Activated T-cell treated with anti-CD3 and anti-CD28 coated beads, Interleukin-2, amount 50 U/mL, for 4 hours (primary cell): ENCODE measurements around the gene ASCL4. TPM values are rescaled to one million over a fixed set of nuclear protein-coding genes. Genes with fewer than 3 reads are reported as not detected.

Experiments
- ATAC-seq, 2 donors: fragments of 200-7000 bp; cut with Tn5 transposase; one replicate each; pipeline ENCODE4 v1.10.0; 2021
- DNase-seq: peaks from one replicate; pipeline ENCODE4 v3.0.0-alpha.2; 2020
- H3K27me3 Mint-ChIP-seq: one replicate; pipeline ENCODE4 v1.8.0; 2021; ENCODE audit warnings: low read depth, mixed read lengths
- H3K36me3 Mint-ChIP-seq: one replicate; pipeline ENCODE4 v1.8.0; 2022; ENCODE audit warnings: mixed read lengths; ENCODE audit not compliant: insufficient read depth
- H3K4me1 Mint-ChIP-seq: one replicate; pipeline ENCODE4 v1.8.0; 2021; ENCODE audit warnings: low read depth, mixed read lengths
- H3K4me3 Mint-ChIP-seq: one replicate; pipeline ENCODE4 v1.8.0; 2021; ENCODE audit warnings: mild to moderate bottlenecking, moderate library complexity, mixed read lengths
- H3K9me3 Mint-ChIP-seq: one replicate; pipeline ENCODE4 v1.8.0; 2021; ENCODE audit warnings: mixed read lengths
- total RNA-seq, 3 donors: library from RNA; stranded (reverse); gene quantifications; one replicate each; pipeline ENCODE4 v1.2.1, GENCODE V29; 2021

Gene ASCL4
- total RNA-seq, 3 donors from 2014 or later, result not detected

DNA sequence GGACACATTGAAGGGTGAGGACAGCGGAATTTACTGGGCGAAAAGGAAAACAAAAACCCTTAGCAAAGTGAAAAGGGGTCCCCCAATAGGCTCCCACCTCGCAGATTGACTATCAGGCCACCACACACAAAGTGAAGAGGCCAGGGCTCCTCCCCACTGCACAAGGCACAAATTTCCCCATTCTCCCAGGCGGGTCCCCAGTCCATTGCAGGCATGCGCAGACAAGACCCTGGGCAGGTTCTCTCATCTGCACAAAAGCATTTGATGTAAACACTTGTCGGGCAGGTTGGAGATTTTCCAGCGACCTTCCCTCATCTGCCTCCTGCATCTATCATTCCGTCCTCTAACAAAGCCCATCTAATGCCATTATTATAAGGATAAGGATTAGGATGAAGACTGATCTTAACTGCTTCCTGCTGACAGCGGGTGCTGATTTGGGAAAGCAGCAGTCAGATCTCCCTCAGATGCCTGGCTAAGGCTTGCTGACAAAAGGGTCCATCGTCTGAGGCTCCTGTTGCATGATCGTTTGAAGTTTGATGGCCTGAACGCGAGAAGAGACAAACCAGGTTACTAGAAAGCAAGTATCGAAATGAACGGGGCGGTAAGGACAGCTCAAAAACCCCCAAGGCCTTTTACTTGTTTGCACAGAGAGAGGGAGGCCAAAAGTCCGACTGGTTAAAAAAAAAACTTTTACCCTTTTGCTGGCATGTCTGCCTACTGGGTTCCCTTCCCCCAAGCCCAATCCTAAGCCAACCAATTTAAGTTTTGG, 14.4 kb downstream of the ASCL4 start:
- Mint-ChIP-seq H3K4me3 (no peak overlapping the region), H3K27me3 (peaks cover 3% of the 10 kb centered on the region), H3K36me3 (no peaks in the 10 kb centered on the region), H3K9me3 (no peaks in the 10 kb centered on the region), H3K4me1 (no peaks in the 10 kb centered on the region)
- no peak for ATAC-seq
- no peak for DNase-seq

DNA sequence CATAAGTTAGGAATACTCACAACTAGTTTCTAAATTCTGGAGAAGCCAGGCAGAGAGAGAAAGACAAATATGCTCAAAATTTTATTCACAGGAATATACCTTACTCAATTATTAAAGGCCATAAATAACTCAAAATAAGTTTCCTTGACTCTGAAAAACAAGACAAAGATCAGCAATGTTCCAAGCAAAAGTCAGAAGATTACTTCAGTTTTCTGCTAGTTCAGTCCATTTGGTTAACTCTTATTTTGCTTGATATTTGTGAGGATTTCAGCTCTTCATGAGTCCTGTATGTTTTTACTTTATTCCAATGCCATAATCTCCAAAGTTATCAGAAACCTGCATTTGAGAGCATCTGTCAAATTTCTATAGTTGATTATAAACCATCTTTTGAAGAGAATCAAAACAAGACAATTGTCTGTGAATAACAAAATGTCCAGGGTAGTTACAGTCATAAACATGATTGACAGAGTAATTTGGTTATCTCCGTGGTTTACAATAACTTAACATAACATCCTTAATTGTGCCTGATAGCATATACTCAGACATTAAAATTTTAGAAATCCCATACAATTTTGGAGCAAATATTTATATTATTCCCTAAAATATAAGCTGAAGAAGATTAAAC, 17.1 kb downstream of the ASCL4 start:
- H3K36me3 Mint-ChIP-seq, result no peaks in the 10 kb centered on the region
- no peak overlapping the region for H3K4me3 Mint-ChIP-seq
- DNase-seq, result no peak
- no peak for ATAC-seq
- no peaks in the 10 kb centered on the region for H3K4me1 Mint-ChIP-seq
- H3K27me3 Mint-ChIP-seq, result peaks cover 19% of the 10 kb centered on the region
- H3K9me3 Mint-ChIP-seq, result no peaks in the 10 kb centered on the region

DNA sequence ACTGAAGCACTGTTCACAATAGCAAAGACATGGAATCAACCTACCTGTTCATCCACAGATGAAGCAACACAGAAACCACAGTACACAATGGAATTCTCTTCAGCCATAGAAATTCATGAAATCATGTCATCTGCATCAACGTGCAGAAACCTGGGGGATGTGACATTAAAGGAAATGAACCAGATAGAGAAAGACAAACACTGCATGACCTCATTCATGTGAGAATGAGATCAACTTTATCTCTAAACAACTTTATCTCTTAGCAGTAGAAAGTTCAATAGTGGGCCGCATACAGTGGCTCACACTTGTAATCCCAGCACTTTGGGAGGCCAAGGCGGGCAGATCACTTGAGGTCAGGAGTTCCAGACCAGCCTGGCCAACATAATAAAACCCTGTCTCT, 19.9 kb downstream of the ASCL4 start:
- H3K36me3 Mint-ChIP-seq, result no peaks in the 10 kb centered on the region
- DNase-seq (no peak), ATAC-seq (no peak)
- H3K9me3 Mint-ChIP-seq, result no peaks in the 10 kb centered on the region
- peaks cover 25% of the 10 kb centered on the region for H3K27me3 Mint-ChIP-seq
- H3K4me3 Mint-ChIP-seq, result no peak overlapping the region
- no peaks in the 10 kb centered on the region for H3K4me1 Mint-ChIP-seq

DNA sequence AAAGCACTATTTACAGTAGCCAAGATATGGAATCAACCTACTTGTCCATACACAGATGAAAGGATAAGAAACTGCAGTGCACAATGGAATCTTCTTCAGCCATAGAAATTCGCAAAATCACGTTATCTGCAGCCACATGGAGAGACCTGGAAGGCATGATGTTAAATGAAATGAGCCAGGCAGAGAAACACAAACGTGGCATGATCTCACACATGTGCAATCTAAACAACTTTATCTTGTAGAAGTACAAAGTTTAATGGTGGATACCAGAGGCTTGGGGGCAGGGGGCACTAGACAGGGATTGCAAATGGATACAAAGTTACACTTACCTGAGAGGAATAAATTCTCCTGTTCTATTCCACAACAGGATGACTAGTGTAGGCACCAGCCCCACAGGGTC, 24.1 kb downstream of the ASCL4 start:
- H3K4me1 Mint-ChIP-seq, result no peaks in the 10 kb centered on the region

DNA sequence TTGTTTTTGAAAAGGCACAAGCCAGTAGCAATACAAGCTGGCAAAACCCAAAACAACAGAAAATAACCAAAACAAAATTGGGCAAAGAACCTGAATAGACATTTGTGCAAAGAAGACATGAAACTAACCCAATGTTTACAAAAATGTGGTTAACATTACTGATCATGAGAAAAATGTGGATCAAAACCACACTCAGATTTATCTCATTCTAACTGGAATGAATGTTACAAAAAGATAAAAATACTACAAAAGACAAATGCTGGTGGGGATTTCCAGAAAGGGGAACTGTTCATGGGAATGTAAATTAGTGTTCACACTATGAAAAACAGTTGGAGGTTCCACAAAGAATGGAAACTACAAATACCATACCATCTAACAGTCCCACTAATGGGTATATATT, 26.6 kb downstream of the ASCL4 start:
- H3K4me3 Mint-ChIP-seq, result no peak overlapping the region
- no peaks in the 10 kb centered on the region for H3K36me3 Mint-ChIP-seq
- DNase-seq (no peak), ATAC-seq (no peak)
- H3K4me1 Mint-ChIP-seq, result no peaks in the 10 kb centered on the region
- no peaks in the 10 kb centered on the region for H3K9me3 Mint-ChIP-seq
- H3K27me3 Mint-ChIP-seq, result peaks cover 12% of the 10 kb centered on the region

More for the DNA sequence above, 24.1 kb downstream of the ASCL4 start:
- Mint-ChIP-seq H3K27me3 (peaks cover 26% of the 10 kb centered on the region), H3K9me3 (no peaks in the 10 kb centered on the region), H3K4me3 (no peak overlapping the region), H3K36me3 (no peaks in the 10 kb centered on the region)
- ATAC-seq, result no peak
- no peak for DNase-seq

DNA sequence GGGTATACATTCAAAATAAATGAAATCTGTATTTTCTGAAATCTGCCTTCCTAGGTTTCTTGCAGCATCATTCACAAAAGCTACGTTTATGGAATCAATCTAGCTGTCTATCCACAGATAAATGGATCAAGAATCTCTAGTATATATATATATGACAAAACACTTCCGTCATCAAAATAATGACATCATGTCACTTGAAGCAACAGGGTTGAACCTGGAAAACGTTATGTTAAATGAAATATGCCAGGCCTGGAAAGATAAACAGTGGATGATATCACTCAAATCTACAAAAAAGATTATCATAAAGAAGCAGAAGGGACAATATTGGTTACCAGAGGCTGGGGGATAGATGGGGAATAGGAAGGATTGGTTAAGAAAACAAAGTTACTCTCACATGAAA, 28.6 kb downstream of the ASCL4 start:
- no peaks in the 10 kb centered on the region for H3K9me3 Mint-ChIP-seq
- H3K4me1 Mint-ChIP-seq, result no peaks in the 10 kb centered on the region
- peaks cover 10% of the 10 kb centered on the region for H3K27me3 Mint-ChIP-seq
- no peak for DNase-seq
- no peaks in the 10 kb centered on the region for H3K36me3 Mint-ChIP-seq
- H3K4me3 Mint-ChIP-seq, result no peak overlapping the region
- ATAC-seq, result no peak

DNA sequence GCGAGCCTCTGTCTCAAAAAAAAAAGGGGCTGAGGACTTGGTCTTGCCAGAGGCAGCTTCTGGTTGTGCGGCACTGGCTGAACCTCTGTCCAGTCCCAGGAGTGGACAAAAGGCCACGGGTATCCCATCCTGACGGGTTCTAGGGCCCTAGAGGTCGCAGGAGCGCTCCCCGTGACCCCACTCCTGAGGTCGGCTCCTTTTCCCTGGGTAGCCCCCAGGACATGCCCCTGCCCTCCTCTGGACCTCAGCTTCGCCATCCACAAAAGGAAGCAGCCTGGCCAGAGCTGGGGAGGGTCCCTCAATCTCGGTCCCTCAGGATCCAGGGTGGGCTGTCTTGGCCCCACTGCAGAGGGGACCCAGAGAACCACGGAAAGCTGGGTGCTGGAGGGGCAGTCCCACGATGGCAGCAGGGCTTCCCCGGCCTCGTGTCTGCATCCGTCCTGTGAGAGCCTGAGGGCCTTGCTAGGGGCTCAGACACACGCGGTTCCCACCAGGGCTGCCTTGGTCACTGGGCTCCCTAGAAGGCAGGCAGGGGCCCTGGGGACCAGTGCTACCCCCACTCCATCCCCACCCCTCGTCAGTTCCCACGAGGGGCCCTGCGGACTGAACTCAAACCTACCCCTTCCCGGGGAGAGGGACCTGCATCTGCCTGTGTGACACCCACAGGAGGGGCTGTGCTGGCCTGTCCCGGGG, 31.1 kb downstream of the ASCL4 start:
- H3K4me3 Mint-ChIP-seq, result no peak overlapping the region
- H3K9me3 Mint-ChIP-seq, result no peaks in the 10 kb centered on the region
- peaks cover 9% of the 10 kb centered on the region for H3K27me3 Mint-ChIP-seq
- ATAC-seq, result no peak
- no peaks in the 10 kb centered on the region for H3K4me1 Mint-ChIP-seq
- DNase-seq, result no peak
- H3K36me3 Mint-ChIP-seq, result no peaks in the 10 kb centered on the region

DNA sequence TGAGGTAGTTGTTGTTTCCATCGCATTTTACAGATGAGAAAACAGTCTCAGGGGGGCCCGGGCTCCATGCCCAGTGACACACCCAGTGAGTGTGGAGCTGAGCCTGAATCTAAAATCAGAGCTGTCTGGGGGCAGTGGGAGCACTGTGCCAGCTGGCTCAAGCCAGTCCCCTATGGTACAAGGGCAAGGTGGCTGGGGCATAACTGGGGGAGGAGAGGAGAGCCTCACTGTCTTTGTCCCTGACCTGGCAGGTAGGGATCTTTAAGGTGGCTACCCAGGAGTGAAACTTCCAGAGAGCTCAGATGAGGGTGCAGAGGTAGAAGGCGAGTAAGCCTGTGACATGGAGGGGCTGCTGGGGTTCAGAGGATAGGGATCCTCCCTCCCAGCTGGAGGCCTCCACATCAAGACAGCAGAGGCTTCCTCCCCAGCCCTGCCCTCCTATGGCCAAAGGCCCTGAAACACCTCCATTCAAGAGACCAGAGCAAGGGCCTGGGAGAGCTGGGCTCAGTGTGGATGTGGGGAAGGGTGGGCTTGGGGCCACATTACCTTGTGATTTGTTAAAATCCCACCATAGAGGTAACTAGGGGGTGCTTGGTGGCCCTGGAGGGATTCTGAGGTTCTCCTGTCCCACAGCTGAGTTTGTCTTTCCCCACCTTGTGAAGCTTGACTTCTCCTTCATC, 33.1 kb downstream of the ASCL4 start:
- Mint-ChIP-seq H3K4me3 (no peak overlapping the region), H3K9me3 (no peaks in the 10 kb centered on the region), H3K4me1 (no peaks in the 10 kb centered on the region), H3K27me3 (peaks cover 11% of the 10 kb centered on the region), H3K36me3 (no peaks in the 10 kb centered on the region)
- DNase-seq, result no peak
- no peak for ATAC-seq

DNA sequence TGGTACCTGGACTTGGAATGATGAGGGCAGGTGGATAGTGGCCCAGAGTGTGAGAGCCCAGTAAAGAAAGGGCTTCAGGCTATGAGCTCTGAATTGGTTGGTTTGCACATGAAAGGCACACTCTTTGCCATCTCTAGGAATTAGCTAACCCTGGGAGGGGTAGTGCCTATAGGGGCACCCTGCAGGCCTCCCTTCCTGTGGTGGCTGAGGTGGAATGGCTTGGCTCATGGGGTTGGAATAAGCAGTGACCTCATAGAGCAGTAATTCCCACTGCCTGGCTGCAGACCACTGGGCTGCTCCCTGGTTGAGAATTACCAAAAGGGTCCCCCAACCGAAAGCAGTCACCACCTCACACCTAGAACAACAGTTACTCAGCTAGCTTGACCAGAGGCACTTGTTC, 42.7 kb downstream of the ASCL4 start:
- no peak overlapping the region for H3K4me3 Mint-ChIP-seq
- peaks cover 3% of the 10 kb centered on the region for H3K27me3 Mint-ChIP-seq
- peaks cover 23% of the 10 kb centered on the region for H3K9me3 Mint-ChIP-seq
- ATAC-seq (no peak), DNase-seq (no peak)
- H3K4me1 Mint-ChIP-seq, result no peaks in the 10 kb centered on the region
- H3K36me3 Mint-ChIP-seq, result no peaks in the 10 kb centered on the region

DNA sequence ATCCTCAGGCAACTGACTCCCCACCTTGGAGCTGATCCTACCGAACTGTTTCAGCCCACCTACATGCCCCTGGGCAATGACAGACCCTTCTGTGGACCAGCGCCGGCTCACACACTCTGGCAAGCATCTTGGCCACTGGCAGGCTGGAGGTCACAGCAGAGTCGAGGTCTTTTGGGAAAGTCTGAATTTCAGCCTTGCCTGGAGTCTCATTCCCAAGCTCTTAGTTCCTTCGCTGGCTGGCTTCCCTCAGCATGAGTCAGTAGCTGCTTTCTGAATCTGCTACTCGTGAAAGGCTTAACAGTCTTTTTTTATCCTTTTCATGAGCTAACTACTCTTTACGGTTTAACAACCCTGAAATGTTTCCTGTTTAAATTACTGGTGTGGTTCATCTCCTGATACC, 44.5 kb downstream of the ASCL4 start:
- H3K4me3 Mint-ChIP-seq, result no peak overlapping the region
- H3K4me1 Mint-ChIP-seq, result no peaks in the 10 kb centered on the region
- DNase-seq, result no peak
- H3K27me3 Mint-ChIP-seq, result peaks cover 7% of the 10 kb centered on the region
- no peaks in the 10 kb centered on the region for H3K36me3 Mint-ChIP-seq
- peaks cover 27% of the 10 kb centered on the region for H3K9me3 Mint-ChIP-seq
- no peak for ATAC-seq

DNA sequence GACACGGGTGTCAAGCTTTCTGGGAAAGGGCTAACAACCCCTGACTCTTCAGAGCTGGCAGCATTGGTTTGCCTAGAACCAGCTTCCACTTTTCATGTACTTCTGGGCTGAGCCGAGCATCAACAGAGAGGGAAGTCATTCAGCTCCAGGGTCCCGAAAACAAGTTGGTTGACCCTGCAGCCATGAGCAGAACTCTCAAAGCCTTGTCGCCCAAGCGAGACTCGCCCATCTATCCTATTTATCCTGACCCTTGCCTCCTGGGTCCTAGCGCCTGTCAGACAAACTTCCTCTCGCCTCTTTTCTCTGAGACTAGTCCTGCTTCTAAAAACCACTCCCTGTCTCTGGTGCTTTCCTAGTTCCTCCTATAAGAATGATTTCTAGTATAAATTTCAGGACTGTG, 47.9 kb downstream of the ASCL4 start:
- no peak for ATAC-seq
- Mint-ChIP-seq H3K36me3 (no peaks in the 10 kb centered on the region), H3K4me3 (no peak overlapping the region), H3K4me1 (no peaks in the 10 kb centered on the region), H3K9me3 (peaks cover 49% of the 10 kb centered on the region), H3K27me3 (peaks cover 5% of the 10 kb centered on the region)
- DNase-seq, result no peak

Other genes with a start within 250 kb of the ASCL4 start
- gene PWP1, start 88.9 kb upstream of the ASCL4 start, total RNA-seq, result 100 to 1,000 TPM in 1 of 3 donors, 10 to 100 TPM in 2; 79.4 to 106 (median 97.3) TPM
- gene PRDM4, start 13.6 kb upstream of the ASCL4 start, total RNA-seq, result 10 to 100 TPM; 42.9 to 46.3 (median 44.6) TPM